ENCODE measurements around the gene ITPRIP. TPM values are rescaled to one million over a fixed set of nuclear protein-coding genes. Genes with fewer than 3 reads are reported as not detected.

The ITPRIP gene, protein sequence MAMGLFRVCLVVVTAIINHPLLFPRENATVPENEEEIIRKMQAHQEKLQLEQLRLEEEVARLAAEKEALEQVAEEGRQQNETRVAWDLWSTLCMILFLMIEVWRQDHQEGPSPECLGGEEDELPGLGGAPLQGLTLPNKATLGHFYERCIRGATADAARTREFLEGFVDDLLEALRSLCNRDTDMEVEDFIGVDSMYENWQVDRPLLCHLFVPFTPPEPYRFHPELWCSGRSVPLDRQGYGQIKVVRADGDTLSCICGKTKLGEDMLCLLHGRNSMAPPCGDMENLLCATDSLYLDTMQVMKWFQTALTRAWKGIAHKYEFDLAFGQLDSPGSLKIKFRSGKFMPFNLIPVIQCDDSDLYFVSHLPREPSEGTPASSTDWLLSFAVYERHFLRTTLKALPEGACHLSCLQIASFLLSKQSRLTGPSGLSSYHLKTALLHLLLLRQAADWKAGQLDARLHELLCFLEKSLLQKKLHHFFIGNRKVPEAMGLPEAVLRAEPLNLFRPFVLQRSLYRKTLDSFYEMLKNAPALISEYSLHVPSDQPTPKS
- 22.9 and 23.1 TPM in 2 replicates for total RNA-seq

GRCh38 chr10:104337985-104338735, at the start of gene ITPRIP:
ITPRIP (minus strand) TSS chr10:104338465; CDS start chr10:104316051, 22,414 bp downstream.

DNA sequence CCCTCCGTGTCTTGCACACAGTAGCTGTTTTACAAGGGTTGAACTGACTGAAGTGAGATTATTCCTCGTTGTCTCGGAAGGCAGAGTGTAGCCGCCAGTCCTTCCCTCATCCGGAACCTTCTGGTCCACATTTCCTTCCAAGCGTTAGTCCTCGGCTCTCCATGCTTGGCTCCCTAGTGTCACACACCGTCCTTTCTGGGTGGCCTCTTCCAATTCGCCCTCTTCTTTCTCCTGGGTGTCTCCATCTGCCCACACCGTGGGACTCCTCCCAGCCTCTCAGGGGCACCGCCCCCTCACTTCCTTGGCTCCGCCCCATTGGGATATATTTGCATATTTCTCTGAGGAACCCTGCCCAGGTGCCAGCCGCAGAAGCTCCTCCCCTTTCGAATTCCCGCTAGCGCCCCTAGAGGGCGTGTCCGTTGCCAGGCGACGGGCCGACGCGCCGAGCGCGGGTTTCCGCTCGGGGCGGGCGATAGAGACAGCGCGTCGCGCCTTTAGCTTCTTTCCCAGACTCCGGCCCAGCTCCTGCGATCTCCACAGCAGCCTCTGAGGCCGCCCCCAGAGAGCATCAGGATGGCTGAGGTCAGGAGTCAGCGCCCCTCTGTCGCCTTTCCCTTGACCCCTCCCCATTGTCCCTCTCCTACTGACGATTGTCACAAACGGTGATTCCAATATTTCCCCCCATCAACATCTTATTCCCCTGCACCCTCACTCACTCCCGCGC, 15.2 kb upstream of the ITPRIP start, which contains the start of gene CFAP58:
CFAP58 (plus strand) TSS at position 509 of the 724 bp plus-strand sequence; CDS start at position 574, 65 bp downstream.

DNA sequence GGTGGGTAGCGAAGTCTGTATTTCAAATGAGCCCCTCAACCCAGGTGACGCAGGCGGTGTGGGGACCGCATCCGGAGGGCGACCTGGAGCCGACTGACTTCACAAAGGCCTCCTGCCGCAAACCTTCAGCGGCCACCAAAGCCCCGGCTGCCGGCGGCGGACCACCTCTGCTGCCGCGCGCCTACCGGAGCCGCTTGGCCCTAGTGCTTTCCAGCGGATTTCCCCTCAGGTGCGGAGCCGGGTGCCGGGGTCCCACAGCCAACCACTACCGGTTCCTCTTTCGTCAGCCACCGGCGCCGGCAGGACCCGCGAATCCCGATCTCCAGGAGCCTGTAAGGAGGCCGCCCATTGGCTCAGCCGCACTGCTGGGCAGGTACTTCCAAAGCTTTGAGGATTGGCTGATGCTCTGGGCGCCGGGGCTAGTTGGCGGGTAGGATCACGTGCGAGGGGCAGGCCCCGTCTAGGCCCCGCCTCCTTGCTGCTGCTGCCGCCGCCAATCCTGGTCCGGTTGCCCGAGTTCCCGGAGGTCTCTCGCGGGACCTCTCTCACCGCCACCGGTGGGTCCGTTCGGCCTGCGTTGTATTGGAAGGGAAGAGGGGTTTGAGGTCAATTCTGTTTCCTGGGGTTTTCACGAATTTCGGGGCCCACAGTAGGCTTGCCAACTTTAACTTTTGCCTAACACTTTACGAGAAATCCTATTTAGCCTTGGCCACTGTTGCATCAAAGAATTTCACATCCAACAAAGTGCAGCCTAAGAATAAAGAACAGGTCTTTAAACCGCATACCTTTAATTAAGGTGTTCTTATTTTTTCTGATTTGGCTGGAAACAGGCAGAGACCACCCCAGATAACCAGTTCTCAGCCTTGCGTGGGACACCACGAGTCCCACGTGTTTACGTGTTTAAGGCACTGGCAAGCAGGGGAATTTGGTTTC, 69.3 kb downstream of the ITPRIP start, which contains the start of gene GSTO2:
GSTO2 (plus strand) TSS at position 472 of the 933 bp plus-strand sequence. CDS start 5,732 bp downstream, outside the sequence.

Small RNA genes lying within 50 kb of the gene (small RNA-seq; reads per million reads assigned to genes)
- gene MIR4482, result not detected

Other genes with a start within 250 kb of the ITPRIP start
- gene SFR1, start 216.3 kb downstream of the ITPRIP start, total RNA-seq, result 7.6 and 7.8 TPM in 2 replicates
- 0.32 and 0.36 TPM in 2 replicates for gene CFAP43, start 106.1 kb downstream of the ITPRIP start, total RNA-seq
- gene GSTO1, start 83.6 kb downstream of the ITPRIP start, total RNA-seq, result 88.3 and 139 TPM in 2 replicates
- 0.85 and 3.4 TPM in 2 replicates for gene GSTO2, start 69.3 kb downstream of the ITPRIP start, total RNA-seq
- gene CFAP58, start 15.4 kb upstream of the ITPRIP start, total RNA-seq, result 0.49 and 0.81 TPM in 2 replicates

Measured in hair follicle dermal papilla cell (primary cell).